Naive B cell (primary cell): ENCODE results near the gene C4A. TPM values are rescaled to one million over a fixed set of nuclear protein-coding genes. Genes with fewer than 3 reads are reported as not detected.
"Not testable (repeated sequence)": the region's sequence is repeated elsewhere in the genome, so short reads cannot be mapped to it uniquely, and the experiment has no call there.

Experiments
- ATAC-seq, 2 donors: fragments of 150-1000 bp; cut with Tn5 transposase; 2 replicates each; pipeline ENCODE4 v1.10.0; 2021; ENCODE audit warnings: low read depth in 2 of 2, mild to moderate bottlenecking in 2 of 2, moderate library complexity in 2 of 2
- DNase-seq: peaks from one replicate; pipeline ENCODE4 v3.0.0; 2022
- H3K27ac Mint-ChIP-seq, 6 donors: one replicate each; pipeline ENCODE4 v1.8.0; 2020 to 2022; ENCODE audit warnings: mild to moderate bottlenecking in 6 of 6, mixed read lengths in 6 of 6, moderate library complexity in 5 of 6, inconsistent platforms in 2 of 6
- H3K27me3 Mint-ChIP-seq, 3 donors: one replicate each; pipeline ENCODE4 v1.8.0; 2021 to 2022; ENCODE audit warnings: mixed read lengths in 3 of 3, mild to moderate bottlenecking in 1 of 3
- H3K36me3 Mint-ChIP-seq, 2 donors: one replicate each; pipeline ENCODE4 v1.8.0; 2020 to 2022; ENCODE audit warnings: mixed read lengths in 2 of 2, inconsistent platforms in 1 of 2, mild to moderate bottlenecking in 1 of 2
- H3K4me1 Mint-ChIP-seq, 3 donors: one replicate each; pipeline ENCODE4 v1.8.0; 2020 to 2022; ENCODE audit warnings: mixed read lengths in 3 of 3, inconsistent platforms in 1 of 3, mild to moderate bottlenecking in 1 of 3, moderate library complexity in 1 of 3
- H3K4me3 Mint-ChIP-seq, 8 donors: one replicate each; pipeline ENCODE4 v1.8.0; 2020 to 2022; ENCODE audit warnings: mild to moderate bottlenecking in 8 of 8, mixed read lengths in 8 of 8, moderate library complexity in 8 of 8, inconsistent platforms in 2 of 8
- H3K9me3 Mint-ChIP-seq, 7 donors: one replicate each; pipeline ENCODE4 v1.8.0; 2020 to 2022; ENCODE audit warnings: mixed read lengths in 7 of 7, mild to moderate bottlenecking in 5 of 7, inconsistent platforms in 2 of 7, moderate library complexity in 1 of 7
- polyA plus RNA-seq, 6 donors: library from polyadenylated mRNA; unstranded; fragments of 300-500 nt; fragmentation: Illumina TruSeq; gene quantifications; one replicate each; pipeline ENCODE4 v1.2.3, GENCODE V29; 2021; ENCODE audit warnings: low read depth in 6 of 6

The C4A gene
- polyA plus RNA-seq, 6 donors from 2014 or later: 0.27 to 0.54 (median 0.29) TPM; not detected in 3

DNA sequence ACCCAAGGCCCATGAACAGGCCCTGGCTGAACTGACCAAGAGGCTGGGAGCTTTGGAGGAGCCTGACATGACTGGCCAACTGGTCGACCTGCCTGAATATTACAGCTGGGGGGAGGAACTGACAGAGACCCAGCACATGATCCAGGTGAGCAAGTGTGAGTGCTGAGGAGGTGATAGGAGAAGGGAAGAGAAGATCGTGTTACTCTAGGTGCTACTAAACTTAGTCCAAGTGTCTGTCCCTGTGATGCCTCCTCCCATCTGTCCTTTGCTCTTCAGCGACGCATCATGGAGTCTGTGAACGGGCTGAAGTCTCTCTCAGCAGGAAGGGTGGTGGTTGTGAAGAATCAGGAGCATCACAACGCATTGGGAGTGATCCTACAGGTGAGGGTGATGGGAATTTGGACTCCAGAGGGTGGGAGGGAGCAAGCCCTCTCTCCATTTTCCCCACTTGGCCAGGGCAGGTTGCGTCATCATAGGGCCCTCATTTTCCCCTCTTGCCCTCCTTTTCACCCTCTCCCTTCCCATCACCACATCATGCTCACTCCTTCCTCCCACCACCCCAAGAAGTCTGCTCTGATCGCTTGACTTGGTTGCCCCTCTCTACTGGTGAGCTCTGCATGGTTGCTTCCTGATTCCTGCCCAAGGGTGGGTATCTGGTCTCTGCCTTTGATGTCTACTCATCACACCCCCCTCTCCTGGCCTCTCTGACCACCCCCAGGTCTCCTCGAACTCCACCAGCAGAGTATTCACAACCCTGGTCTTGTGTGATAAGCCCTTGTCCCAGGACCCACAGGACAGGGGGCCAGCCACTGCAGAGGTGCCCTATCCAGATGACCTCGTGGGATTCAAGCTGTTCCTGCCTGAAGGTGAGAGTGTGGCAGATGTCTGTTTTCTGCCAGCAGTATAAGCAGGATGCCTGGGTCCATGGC, 14.6 kb upstream of the C4A start:
- Mint-ChIP-seq H3K36me3 (peaks cover 8 to 39% of the 10 kb centered on the region in 2 donors), H3K27ac (peak overlapping the region in 4 of 6 donors; percentile 33 to 84 (median 57))

DNA sequence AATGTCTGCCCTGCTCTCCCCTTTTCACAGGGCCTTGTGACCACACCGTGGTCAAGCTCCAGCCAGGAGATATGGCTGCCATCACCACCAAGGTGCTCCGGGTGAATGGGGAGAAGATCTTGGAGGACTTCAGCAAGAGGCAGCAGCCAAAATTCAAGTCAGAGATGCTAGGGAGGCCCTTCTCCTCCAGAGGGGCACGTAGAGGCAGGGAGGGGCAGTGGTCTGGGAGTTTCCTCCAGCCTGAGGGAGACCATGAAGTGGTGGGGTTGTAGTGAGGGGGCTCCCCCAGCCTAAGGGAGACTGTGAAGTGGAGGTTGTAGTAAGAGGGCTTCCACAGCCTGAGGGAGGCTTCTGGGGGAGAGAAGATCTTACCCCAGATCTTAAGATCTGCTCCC, 13.9 kb upstream of the C4A start:
- ATAC-seq: no peak
- peak overlapping the region in 3 of 6 donors; percentile 14 to 84 (median 49) for H3K27ac Mint-ChIP-seq
- no peaks in the 10 kb centered on the region for H3K9me3 Mint-ChIP-seq
- H3K4me1 Mint-ChIP-seq: peaks cover 26 to 41% (median 35%) of the 10 kb centered on the region in 3 donors
- H3K27me3 Mint-ChIP-seq: no peaks in the 10 kb centered on the region
- H3K4me3 Mint-ChIP-seq: peak overlapping the region in 1 of 8 donors; percentile 56
- no peak for DNase-seq
- peaks cover 8 to 33% of the 10 kb centered on the region in 2 donors for H3K36me3 Mint-ChIP-seq

More for the DNA sequence above, 14.6 kb upstream of the C4A start:
- DNase-seq (no peak), ATAC-seq (no peak)
- Mint-ChIP-seq H3K9me3 (no peaks in the 10 kb centered on the region), H3K27me3 (no peaks in the 10 kb centered on the region), H3K4me1 (peaks cover 21 to 36% (median 30%) of the 10 kb centered on the region in 3 donors), H3K4me3 (peak overlapping the region in 1 of 8 donors; percentile 56)

DNA sequence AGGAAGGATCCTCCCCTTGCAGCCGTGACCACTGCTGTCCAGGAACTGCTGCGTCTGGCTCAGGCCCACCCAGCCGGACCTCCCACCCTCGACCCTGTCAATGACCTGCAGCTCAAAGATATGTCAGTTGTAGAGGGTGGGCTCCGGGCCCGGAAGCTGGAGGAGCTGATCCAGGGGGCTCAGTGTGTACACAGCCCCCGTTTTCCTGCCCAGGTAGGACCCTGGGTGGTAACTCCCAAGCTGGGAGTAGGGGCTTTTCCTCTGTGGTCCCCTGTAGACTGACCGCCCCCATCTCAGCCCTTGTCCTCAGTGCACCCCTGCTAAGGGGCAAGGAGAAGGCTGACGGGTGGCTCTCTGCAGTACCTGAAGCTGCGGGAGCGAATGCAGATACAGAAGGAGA, 13.5 kb upstream of the C4A start:
- Mint-ChIP-seq H3K27ac (peak overlapping the region in 3 of 6 donors; percentile 14 to 73 (median 49)), H3K4me1 (peaks cover 29 to 45% (median 39%) of the 10 kb centered on the region in 3 donors), H3K9me3 (no peaks in the 10 kb centered on the region), H3K27me3 (no peaks in the 10 kb centered on the region), H3K4me3 (no peak overlapping the region), H3K36me3 (peaks cover 8 to 29% of the 10 kb centered on the region in 2 donors)
- DNase-seq (no peak), ATAC-seq (no peak)

DNA sequence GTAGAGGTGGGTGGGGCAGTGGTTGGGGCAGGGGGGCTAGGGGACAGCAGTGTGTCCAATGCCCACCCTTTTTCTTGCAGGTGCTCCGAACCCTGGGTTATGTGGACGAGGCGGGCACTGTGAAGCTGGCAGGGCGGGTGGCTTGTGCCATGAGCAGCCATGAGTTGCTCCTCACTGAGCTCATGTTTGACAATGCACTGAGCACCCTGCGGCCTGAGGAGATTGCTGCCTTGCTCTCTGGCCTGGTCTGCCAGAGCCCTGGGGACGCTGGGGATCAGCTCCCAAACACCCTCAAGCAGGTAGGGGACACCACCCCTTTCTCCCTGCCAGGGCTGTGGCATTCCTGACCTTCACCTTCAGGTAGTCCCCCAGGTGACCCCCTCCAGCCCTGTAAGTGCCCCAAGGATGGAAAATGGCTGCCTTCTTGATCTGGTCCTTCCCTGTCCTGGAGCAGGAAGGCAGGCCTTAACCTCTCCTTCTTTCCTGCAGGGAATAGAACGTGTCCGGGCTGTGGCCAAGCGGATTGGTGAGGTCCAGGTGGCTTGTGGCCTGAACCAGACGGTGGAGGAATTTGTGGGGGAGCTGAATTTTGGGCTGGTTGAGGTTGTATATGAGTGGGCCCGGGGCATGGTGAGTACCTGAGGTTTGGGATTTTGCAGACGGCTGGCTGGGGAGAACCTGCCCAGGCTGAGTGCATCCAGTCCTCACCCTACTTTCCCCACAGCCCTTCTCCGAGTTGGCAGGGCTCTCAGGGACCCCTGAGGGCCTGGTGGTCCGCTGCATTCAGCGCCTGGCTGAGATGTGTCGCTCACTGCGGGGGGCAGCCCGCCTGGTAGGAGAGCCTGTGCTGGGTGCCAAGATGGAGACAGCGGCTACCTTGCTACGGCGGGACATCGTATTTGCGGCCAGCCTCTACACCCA, 12.8 kb upstream of the C4A start:
- ATAC-seq (no peak), DNase-seq (no peak)
- no peaks in the 10 kb centered on the region for H3K9me3 Mint-ChIP-seq
- no peaks in the 10 kb centered on the region for H3K27me3 Mint-ChIP-seq
- H3K4me1 Mint-ChIP-seq: peaks cover 30 to 46% (median 45%) of the 10 kb centered on the region in 3 donors
- H3K36me3 Mint-ChIP-seq: peaks cover 8 to 29% of the 10 kb centered on the region in 2 donors
- peak overlapping the region in 3 of 6 donors; percentile 87 to 100 (median 100) for H3K27ac Mint-ChIP-seq
- peak overlapping the region in 5 of 8 donors; percentile 30 to 98 (median 75) for H3K4me3 Mint-ChIP-seq

DNA sequence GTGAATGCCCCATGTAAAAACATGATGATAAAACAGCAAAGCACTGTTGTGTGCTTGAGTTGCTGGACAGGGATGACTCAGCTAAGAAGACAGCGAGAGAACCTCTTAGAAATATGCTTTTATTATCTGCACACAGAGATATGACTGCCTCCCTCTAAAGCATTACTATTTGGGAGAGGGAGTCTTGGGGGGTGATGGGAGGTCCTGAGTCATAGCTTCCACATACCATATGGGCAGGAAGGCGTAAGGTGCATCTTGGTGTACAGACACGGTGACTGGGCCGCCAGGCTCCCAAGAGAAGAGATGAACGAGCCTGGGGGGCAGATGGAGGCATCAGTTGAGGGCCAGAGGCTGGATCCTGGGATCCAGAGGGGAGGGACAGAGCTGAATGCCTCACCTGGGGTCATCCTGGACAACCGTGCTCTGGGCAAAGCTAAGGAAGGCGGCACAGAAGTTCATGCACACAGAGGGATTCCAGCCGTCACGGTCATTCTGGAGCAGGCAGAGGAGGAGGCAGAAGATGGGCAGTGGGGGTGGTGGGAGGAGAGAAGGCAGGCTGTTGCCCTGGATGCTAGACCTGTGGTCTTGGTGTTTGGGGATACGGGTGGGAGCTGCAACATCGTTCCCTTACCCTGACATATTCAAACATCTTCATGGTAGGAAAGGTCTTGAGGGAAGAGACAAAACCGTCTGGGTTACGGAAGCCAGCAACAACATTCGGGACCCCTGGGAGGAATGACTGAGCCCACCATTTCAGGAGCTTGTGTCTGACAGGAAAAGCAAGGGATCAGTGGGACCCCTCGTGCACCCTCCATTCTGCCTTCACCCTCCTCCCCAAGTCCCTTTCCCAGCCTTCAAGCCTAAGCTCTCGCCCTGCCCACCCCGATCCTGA, 11.9 kb upstream of the C4A start:
- no peaks in the 10 kb centered on the region for H3K9me3 Mint-ChIP-seq
- peak overlapping the region; percentile 89 to 100 (median 96) for H3K27ac Mint-ChIP-seq
- H3K36me3 Mint-ChIP-seq: peaks cover 7 to 27% of the 10 kb centered on the region in 2 donors
- no peaks in the 10 kb centered on the region for H3K27me3 Mint-ChIP-seq
- ATAC-seq (no peak), DNase-seq (no peak)
- peaks cover 30 to 48% (median 46%) of the 10 kb centered on the region in 3 donors for H3K4me1 Mint-ChIP-seq
- H3K4me3 Mint-ChIP-seq: peak overlapping the region; percentile 30 to 99 (median 74)

DNA sequence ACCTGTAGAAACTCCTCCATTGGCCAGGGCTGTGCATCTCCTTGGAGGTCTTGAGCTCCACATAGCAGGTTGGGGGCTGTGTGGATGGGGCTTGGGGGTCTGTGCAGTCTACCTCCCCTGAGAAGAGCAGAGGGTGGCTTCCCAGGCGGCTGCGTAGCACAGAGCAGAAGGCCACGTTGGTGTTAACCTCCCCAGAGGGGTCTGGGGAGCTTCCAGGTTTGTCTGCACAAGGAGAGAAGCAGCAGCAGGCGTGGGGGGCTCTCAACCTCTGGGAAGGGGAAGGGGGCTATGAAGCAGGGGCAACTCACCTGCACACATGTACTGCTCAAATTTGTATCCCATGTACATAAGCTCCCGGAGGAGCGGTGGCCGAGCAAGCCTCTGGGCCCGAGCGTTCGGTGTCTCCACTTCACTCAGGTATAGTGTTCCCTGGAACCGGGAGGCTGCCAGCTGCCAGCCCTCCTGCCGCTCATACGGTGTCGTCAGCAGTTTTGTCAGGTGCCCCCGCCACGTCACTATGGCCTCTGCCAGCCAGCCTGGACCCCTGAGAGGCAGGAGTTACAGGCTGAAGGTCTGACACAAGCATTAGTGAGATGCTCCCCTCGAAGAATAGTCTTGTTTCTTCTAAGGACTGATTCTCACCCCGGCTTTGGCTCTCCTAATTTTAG, 11.1 kb upstream of the C4A start:
- Mint-ChIP-seq H3K27ac (peak overlapping the region; percentile 100), H3K4me3 (peak overlapping the region; percentile 57 to 99 (median 96)), H3K36me3 (peaks cover 0 to 22% of the 10 kb centered on the region in 2 donors), H3K9me3 (no peaks in the 10 kb centered on the region), H3K27me3 (no peaks in the 10 kb centered on the region), H3K4me1 (peaks cover 30 to 48% (median 46%) of the 10 kb centered on the region in 3 donors)
- no peak for DNase-seq
- no peak for ATAC-seq

DNA sequence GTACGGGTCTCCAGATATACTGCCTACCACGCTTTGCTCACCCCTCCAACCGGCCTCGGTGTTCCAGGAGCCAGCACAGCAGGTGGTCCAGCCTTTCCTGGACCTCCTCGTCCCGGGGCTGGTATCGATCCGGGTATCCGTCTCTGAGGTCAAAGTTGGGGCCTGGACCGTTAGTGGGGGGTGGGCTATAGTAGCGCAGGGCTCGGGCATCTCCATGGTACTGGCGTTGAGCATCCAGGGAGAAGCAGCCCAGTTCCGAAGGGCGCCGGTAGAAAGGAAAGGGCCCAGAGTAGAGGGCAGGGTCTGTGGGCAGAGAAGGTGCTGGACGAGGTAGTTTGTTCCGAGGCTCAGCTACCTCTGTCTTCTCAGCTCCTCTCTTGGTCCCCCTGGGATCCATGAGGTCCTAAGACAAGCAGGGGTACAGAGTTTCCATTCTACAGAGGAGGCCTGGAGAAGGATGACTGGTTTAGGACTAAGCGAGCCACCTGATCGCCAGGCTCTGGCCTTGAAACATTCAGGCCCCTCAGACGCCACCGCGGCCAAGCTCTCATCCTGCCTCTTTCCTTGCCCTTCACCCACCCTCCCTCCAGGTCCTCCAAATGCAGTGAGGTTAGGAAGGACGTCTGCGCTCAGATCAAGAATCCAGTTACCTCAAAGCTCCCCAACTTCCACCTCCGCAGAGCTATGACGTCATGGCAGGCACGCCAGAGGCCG, 10.4 kb upstream of the C4A start:
- H3K36me3 Mint-ChIP-seq: peaks cover 0 to 22% of the 10 kb centered on the region in 2 donors
- peak overlapping the region; percentile 100 for H3K27ac Mint-ChIP-seq
- H3K27me3 Mint-ChIP-seq: no peaks in the 10 kb centered on the region
- H3K9me3 Mint-ChIP-seq: no peaks in the 10 kb centered on the region
- H3K4me1 Mint-ChIP-seq: peaks cover 30 to 48% (median 46%) of the 10 kb centered on the region in 3 donors
- ATAC-seq (no peak), DNase-seq (no peak)
- H3K4me3 Mint-ChIP-seq: peak overlapping the region; percentile 88 to 100 (median 98)

DNA sequence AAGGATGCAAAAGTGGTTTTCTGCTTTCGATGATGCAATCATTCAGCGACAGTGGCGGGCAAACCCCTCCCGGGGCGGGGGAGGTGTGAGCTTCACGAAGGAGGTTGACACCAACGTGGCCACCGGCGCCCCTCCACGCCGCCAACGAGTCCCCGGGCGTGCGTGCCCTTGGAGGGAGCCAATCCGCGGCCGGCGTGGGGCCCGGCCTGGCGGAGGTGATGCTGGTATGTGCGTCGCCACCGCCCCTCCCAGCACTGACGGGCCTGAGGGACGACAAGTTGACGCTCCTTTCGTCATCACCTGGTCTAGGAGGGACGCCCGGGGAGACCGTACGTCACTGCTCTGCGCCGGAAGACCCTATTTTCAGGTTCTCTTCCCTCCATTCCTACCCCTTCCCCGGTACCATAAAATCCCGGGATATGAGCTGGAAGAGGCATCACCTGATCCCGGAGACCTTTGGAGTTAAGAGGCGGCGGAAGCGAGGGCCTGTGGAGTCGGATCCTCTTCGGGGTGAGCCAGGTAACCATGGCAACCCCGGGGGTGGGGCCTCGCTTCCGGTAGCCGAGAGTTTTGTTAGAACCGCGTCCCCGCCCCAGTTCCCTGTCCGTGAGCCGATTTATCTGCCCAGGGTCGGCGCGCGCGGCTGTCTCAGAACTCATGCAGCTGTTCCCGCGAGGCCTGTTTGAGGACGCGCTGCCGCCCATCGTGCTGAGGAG, 9.7 kb upstream of the C4A start, which contains the start of gene DXO:
Gene DXO (minus strand): TSS at position 146 of the 716 bp plus-strand sequence. CDS start 463 bp downstream, outside the sequence.
- H3K9me3 Mint-ChIP-seq: no peaks in the 10 kb centered on the region
- peaks cover 30 to 48% (median 46%) of the 10 kb centered on the region in 3 donors for H3K4me1 Mint-ChIP-seq
- H3K27ac Mint-ChIP-seq: peak within 1 kb of the TSS; percentile 100
- no peaks in the 10 kb centered on the region for H3K27me3 Mint-ChIP-seq
- ATAC-seq (peak; percentile 82 to 86), DNase-seq (peak; percentile 99)
- H3K36me3 Mint-ChIP-seq: peaks cover 0 to 16% of the 10 kb centered on the region in 2 donors
- peak within 1 kb of the TSS; percentile 88 to 100 (median 98) for H3K4me3 Mint-ChIP-seq

DNA sequence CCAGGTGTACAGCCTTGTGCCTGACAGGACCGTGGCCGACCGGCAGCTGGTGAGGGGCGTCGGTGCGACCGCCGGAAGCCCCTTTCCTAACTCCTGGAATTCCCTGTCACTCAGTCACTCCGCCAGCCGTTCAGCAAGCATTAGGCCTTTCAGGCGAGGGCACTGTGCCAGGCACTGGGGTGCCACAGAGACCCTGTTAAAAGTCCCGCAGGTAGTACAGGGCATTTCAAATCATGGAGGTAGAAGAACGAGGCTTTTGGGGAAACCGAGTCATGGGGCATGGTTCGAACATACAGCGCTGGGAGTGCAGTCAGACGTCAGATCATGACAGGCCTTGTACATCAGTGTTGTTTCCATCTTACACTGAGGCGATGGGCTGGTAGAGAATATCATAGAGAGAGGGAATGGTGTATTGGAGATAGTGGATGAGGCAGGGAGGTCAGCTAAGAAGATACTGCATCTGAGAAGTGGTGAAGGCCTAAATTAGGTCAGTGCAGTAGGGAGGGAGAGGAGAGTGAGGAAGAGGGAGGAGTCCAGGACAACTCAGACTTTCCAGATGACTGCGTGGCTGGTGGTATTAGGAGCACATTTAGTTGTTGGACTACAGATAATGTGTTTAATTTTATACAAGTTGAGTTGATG, 9.0 kb upstream of the C4A start:
- H3K4me3 Mint-ChIP-seq: peak overlapping the region; percentile 88 to 100 (median 98)

DNA sequence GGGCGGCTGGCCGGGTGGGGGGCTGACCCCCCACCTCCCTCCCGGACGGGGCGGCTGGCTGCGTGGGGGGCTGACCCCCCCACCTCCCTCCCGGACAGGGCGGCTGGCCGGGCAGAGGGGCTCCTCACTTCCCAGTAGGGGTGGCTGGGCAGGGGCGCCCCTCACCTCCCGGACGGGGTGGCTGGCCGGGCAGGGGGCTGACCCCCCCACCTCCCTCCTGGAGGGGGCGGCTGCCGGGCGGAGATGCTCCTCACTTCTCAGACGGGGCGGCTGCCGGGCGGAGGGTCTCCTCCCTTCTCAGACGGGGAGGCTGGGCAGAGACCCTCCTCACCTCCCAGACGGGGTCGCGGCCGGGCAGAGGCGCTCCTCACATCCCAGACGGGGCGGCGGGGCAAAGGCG, 5.8 kb upstream of the C4A start:
- not testable (repeated sequence) for H3K9me3 Mint-ChIP-seq, H3K27ac Mint-ChIP-seq, DNase-seq, H3K36me3 Mint-ChIP-seq, H3K4me3 Mint-ChIP-seq, ATAC-seq, H3K27me3 Mint-ChIP-seq
- peaks cover 23 to 30% (median 27%) of the 10 kb centered on the region in 3 donors for H3K4me1 Mint-ChIP-seq

More for the DNA sequence above, 9.0 kb upstream of the C4A start:
- Mint-ChIP-seq H3K27ac (peak overlapping the region; percentile 100), H3K9me3 (no peaks in the 10 kb centered on the region), H3K4me1 (peaks cover 30 to 44% (median 44%) of the 10 kb centered on the region in 3 donors), H3K27me3 (no peaks in the 10 kb centered on the region), H3K36me3 (peaks cover 0 to 9% of the 10 kb centered on the region in 2 donors)
- ATAC-seq (no peak), DNase-seq (no peak)
